GM12865 (cell line): ENCODE measurements around the gene PGS1.

Source experiments
- DNase-seq: peaks from one replicate; pipeline ENCODE4 v3.0.0; 2010; ENCODE audit warnings: low read depth
- H3K4me3 ChIP-seq: 2 replicates; pipeline ENCODE4 v1.5.1; 2011; ENCODE audit warnings: mild to moderate bottlenecking, low read depth, low read length, control low read depth
- CTCF ChIP-seq: IDR thresholded peaks from 2 replicates; pipeline ENCODE4 v1.5.1; 2011; ENCODE audit warnings: low read length, control low read depth, low read depth, inconsistent platforms; ENCODE audit not compliant: insufficient read depth; ENCODE audit errors: missing control alignments

Gene PGS1

GRCh38 chr17:78348055-78348770, 30.2 kb upstream of the PGS1 start:
- DNase-seq, result no peak
- no peak overlapping the region for H3K4me3 ChIP-seq
- TF ChIP-seq CTCF, result no peak

GRCh38 chr17:78349891-78350642, 28.4 kb upstream of the PGS1 start:
- H3K4me3 ChIP-seq, result no peak overlapping the region
- no peak for DNase-seq
- TF ChIP-seq CTCF, result no peak

GRCh38 chr17:78351449-78352006, 26.9 kb upstream of the PGS1 start:
- H3K4me3 ChIP-seq, result no peak overlapping the region
- no peak for DNase-seq
- TF ChIP-seq CTCF, result no peak

- no peak overlapping the region for H3K4me3 ChIP-seq
- DNase-seq, result no peak
- no peak for TF ChIP-seq CTCF
These were observed 24.6 kb upstream of the PGS1 start for GRCh38 chr17:78353834-78354233.

- no peak overlapping the region for H3K4me3 ChIP-seq
- peak; percentile 60 for DNase-seq
- TF ChIP-seq CTCF, result no peak
These were observed 23.3 kb upstream of the PGS1 start for GRCh38 chr17:78355045-78355641.

GRCh38 chr17:78355701-78356100, 22.7 kb upstream of the PGS1 start:
- no peak for TF ChIP-seq CTCF
- DNase-seq, result no peak
- peak overlapping the region; percentile 26 for H3K4me3 ChIP-seq
